Right lobe of liver (tissue), 4 donors: ENCODE measurements around the gene ADIPOR1.

Experiments used
- POLR2A ChIP-seq: fragments of 450-650 bp; IDR thresholded peaks from one replicate; pipeline ENCODE4 v1.6.1; 2017; ENCODE audit warnings: antibody characterized with exemption, mild to moderate bottlenecking
- TF ChIP-seq, protein P1 (sequence below), 4 donors: fragments of 200-600 bp in 3 of 4; fragments of 450-650 bp in 1 of 4; IDR thresholded peaks; one replicate each; pipeline versions ENCODE4 v1.5.1 to v1.8.0; 2016 to 2022; ENCODE audit warnings: antibody characterized with exemption in 4 of 4, mild to moderate bottlenecking in 2 of 4
- donor health status: DM: no; HTN: no; CAD: no.
- donor health status: DM: no; HTN: no; CAD: no.
- donor health status: DM: no; HTN: yes; CAD: no.

DNA sequence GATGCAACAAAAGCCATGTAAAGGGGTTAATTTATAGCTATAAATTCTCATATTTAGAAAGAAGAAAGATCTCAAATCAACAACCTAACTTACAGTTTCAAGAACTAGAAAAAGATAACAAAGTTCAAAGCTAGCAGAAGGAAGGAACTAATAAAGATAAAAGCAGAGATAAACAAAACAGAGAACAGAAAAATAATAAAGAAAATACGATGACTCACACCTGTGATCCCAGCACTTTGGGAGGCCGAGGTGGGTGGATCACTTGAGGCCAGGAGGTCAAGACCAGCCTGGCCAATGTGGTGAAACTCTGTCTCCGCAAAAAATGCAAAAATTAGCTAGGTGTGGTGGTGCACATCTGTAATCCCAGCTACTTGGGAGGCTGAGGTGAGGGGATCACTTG, 36.6 kb upstream of the ADIPOR1 start:
- TF ChIP-seq, protein P1, sequence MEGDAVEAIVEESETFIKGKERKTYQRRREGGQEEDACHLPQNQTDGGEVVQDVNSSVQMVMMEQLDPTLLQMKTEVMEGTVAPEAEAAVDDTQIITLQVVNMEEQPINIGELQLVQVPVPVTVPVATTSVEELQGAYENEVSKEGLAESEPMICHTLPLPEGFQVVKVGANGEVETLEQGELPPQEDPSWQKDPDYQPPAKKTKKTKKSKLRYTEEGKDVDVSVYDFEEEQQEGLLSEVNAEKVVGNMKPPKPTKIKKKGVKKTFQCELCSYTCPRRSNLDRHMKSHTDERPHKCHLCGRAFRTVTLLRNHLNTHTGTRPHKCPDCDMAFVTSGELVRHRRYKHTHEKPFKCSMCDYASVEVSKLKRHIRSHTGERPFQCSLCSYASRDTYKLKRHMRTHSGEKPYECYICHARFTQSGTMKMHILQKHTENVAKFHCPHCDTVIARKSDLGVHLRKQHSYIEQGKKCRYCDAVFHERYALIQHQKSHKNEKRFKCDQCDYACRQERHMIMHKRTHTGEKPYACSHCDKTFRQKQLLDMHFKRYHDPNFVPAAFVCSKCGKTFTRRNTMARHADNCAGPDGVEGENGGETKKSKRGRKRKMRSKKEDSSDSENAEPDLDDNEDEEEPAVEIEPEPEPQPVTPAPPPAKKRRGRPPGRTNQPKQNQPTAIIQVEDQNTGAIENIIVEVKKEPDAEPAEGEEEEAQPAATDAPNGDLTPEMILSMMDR (IDR thresholded peaks at IDR 0.05) = no peak
- no peak for TF ChIP-seq POLR2A
